Measurements from ENCODE around the gene POLA1.

Gene POLA1

GRCh38 chrX:25013632-25014365 lies 320.1 kb downstream of the POLA1 start:
- DNase-seq: no peak

DNA sequence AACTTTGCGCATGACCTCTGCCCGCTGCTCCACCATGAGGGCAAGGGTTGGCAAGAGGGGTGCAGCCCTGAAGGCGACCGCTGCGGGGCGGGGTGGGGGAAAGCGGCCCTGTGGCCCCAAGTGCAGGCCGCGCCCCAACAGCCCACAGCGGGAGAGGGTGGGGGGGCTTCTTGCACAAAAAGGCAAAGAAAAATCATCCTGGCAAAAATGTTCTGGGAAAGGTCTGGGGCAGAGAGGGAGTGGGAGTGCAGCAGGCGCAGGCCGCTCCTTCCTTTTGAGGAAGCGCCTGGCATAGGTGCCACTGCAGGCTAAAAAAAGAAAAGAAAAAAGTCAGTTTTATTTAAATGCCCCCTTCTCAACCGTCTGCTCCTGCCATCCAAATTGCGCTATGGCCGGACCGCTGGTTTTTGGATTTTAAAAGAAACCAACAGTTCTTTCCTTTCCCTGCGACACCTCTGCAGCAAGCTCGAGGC lies 320.7 kb downstream of the POLA1 start:
- DNase-seq: no peak

GRCh38 chrX:25015486-25016360 lies 322.0 kb downstream of the POLA1 start, which contains the start of gene ARX:
Gene ARX (minus strand): TSS chrX:25015965. CDS start chrX:25015737, 228 bp downstream.
- DNase-seq: no peak

DNA sequence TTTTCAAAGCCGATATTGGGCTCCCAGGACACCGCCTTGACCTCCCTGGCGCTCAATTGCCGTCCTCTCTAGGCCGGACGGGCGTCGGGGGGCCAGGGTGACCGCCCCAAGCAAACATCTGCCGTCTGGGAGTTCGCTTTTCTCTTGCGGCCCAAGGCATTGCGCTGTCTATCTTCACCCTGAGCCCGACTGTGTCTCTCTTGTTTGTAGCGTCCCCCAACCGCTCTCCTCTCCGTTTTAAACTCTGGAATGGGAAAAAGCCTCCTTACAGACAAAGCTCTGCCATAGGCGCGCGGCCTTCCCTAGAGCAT lies 322.6 kb downstream of the POLA1 start:
- DNase-seq: no peak

DNA sequence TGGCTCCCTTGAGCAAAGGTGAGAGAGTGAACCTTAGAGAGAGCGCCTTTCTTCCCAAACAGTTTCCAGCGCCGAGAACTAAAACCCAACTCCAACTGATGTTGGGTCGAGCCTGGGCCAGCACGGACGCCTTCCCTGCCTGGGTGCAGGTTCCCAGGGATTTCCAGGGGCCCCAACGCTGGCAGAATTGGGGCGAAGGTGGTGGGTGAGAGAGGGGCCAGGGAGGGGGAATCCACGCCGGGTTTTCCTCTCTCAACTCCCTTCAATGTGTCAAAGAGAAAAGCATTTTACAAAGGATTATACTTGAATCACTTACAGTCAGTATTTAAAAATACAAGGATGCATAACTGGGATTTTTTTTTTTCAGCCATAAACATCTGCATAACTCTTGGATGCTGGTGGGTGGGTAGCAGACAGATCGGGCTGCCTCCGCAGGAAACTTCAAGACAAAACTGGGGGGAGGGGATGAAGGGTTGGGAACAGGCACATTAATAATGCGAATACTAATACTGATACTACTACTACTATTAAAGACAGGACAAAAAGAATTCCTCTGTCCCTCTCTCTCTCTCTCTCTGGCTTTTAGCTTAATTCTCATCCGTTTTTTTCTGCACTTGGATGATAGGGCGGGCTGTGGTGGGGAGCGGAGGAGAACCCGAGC lies 323.4 kb downstream of the POLA1 start:
- DNase-seq: no peak

DNA sequence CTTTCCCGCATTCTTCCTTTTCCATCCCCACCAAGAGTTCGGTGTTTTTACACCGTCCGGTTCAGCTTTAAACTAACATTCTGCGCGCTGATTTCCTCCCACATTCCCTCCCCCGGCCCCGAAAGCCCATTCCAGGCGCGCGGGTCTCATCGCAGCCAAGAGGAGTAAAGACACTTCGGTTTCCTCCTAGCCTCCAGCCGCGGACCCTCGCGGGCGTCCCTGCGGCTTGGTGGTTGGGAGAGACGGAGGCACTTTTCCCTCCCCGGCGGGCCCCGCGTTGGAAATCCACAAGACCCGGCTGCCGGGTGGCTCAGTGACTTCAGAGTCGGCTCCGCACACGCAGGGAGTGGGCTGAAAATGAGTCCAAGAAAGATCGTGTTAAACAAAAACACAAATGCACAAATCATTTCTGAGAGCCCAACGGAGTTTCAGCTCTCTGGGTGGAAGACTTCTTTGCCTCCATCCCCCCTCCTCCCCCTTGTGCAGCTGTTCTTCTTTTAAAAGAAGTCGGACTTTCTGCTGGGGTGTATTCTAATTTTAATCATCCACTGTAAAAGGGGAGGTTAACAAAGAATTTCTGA lies 324.0 kb downstream of the POLA1 start:
- no peak for DNase-seq

GRCh38 chrX:25018682-25019081 lies 325.0 kb downstream of the POLA1 start:
- no peak for DNase-seq

GRCh38 chrX:25019707-25020390 lies 326.1 kb downstream of the POLA1 start:
- DNase-seq: no peak

GRCh38 chrX:25020391-25020904 lies 326.7 kb downstream of the POLA1 start:
- DNase-seq: no peak

- no peak for DNase-seq
These were observed 327.3 kb downstream of the POLA1 start for GRCh38 chrX:25020905-25021449.

- no peak for DNase-seq
These were observed 329.0 kb downstream of the POLA1 start for GRCh38 chrX:25022499-25023325.

- DNase-seq: no peak
These were observed 330.2 kb downstream of the POLA1 start for GRCh38 chrX:25023908-25024307.

GRCh38 chrX:25025615-25026014 lies 331.9 kb downstream of the POLA1 start:
- no peak for DNase-seq

DNA sequence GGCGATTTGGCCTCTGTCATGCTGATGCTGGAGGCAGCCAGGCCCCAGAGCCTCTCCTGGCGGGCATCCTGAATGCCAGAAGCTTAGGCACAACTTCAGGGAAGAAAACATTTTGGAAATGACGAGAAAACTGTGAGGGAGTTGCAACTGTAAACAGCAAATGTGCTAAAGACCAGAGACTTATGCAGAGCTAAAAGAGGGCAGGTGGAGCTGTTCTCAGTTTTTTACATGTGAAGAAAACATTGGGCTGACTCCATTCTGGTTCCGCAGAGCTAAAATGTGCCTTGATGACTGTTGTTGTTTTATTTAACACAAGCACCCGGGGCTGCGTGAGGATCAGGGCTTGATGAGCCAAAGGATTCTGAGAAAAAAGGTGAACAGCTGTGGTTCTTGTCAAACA lies 332.9 kb downstream of the POLA1 start:
- DNase-seq: no peak

GRCh38 chrX:25028726-25029125 lies 335.0 kb downstream of the POLA1 start:
- peak; percentile 17 for DNase-seq

GRCh38 chrX:25029288-25029825 lies 335.6 kb downstream of the POLA1 start:
- no peak for DNase-seq

DNA sequence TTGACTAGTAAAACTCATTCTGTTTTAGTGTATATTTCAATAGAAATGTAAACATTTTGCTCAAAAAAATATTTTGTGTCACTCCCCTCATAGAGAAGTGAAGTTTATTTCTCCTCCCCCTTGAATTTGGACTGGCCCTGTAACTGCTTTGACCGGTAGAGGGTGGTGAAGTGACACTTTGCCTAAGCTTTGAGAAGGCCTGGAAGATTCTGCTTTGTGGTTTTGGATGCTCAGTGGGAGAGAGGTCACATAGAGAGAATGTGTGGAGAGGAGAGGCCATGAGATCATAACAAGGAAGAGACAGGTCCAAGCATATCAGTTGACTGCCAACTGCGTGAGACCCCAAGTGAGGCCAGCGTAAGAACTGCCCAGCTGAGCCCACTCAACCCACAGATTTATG lies 341.2 kb downstream of the POLA1 start:
- DNase-seq: no peak

DNA sequence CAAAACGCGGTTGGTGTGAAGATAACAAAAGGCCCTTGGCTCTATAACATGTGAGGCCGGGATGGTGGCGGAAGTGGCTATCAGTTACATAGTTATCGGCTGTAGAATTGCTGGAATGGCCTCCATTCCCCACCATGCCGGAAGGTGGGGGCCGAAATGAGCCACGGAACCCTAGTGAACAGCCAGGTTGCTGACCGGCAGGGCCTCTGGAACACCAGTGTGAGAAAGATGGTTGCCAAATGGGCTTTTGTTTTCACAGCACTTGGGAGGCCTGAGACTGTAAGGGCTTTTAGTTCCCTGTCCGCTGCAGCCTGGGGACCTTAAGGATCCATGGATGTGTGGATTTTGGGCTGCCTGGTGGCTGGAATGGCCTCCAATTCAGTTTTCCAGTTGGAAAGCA lies 345.3 kb downstream of the POLA1 start:
- DNase-seq: no peak

GRCh38 chrX:25043192-25043591 lies 349.5 kb downstream of the POLA1 start:
- no peak for DNase-seq
